Measurements from ENCODE around the gene DLK2.

DLK2 gene

DNA sequence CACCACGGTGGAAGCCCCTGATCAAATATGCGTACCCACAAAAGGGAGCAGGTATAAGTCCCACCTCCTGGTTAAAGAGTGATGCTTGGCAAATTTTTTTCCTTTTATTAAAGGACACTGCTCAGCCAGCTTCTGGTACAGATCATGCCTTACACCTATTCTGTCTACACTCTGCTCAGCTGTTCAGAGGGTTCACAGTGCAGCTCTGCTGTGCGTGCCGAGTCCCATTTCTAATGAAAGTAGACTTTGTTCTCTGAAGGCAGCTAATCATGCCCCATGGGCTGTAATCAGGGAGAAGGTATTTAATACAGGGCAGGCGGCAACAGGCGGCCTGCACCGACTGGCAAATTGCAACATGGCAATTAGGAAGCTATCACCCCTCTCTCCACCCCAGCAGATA lies 38.5 kb upstream of the DLK2 start:
- TF ChIP-seq, protein P1, sequence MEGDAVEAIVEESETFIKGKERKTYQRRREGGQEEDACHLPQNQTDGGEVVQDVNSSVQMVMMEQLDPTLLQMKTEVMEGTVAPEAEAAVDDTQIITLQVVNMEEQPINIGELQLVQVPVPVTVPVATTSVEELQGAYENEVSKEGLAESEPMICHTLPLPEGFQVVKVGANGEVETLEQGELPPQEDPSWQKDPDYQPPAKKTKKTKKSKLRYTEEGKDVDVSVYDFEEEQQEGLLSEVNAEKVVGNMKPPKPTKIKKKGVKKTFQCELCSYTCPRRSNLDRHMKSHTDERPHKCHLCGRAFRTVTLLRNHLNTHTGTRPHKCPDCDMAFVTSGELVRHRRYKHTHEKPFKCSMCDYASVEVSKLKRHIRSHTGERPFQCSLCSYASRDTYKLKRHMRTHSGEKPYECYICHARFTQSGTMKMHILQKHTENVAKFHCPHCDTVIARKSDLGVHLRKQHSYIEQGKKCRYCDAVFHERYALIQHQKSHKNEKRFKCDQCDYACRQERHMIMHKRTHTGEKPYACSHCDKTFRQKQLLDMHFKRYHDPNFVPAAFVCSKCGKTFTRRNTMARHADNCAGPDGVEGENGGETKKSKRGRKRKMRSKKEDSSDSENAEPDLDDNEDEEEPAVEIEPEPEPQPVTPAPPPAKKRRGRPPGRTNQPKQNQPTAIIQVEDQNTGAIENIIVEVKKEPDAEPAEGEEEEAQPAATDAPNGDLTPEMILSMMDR (IDR thresholded peaks at IDR 0.05; ENCODE audit: insufficient read depth, low read length, missing control alignments), result no peak
- CTCF ChIA-PET, result interaction anchor here (0.9 to 18.5 kb wide), 6 partner anchors 8 to 107 kb away, joined by 3 to 337 read pairs (median 26); partner anchors contain the start of genes DLK2, LRRC73 and TJAP1
- DNase-seq (ENCODE audit: low read depth, low spot score), result no peak
- POLR2A ChIA-PET, result interaction anchor here (0.9 to 2.0 kb wide), 2 partner anchors 13 kb away, joined by 3 to 4 read pairs; no protein-coding TSS in a partner anchor
- no peak overlapping the region for H3K4me3 ChIP-seq (ENCODE audit: low read depth, low read length)

DNA sequence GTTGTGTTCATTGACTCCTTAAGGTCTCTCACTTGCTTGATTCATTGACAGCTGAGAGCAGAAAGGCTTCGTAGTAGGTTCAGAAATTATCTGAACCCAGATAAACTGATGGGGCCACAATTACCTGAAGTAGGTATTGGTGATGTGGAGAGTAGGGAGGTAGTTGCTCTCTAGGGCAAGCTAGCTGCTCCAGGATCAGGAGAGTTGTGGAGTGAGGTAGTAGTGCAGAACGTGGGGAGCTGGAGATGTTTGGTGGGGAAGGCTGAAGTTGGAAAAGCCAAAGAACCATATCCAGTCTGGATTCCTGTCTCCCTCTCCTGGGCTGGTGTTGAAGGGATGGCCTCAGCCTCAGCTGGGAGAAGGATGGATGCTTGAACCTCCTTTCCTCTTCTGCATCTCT lies 37.9 kb upstream of the DLK2 start:
- ChIA-PET POLR2A (interaction anchor here (0.7 to 2.0 kb wide), 2 partner anchors 14 to 16 kb away, joined by 3 to 4 read pairs; partner anchors contain the start of gene TJAP1), CTCF (interaction anchor here (0.9 to 18.5 kb wide), 5 partner anchors 8 to 107 kb away, joined by 3 to 337 read pairs (median 30); partner anchors contain the start of genes DLK2 and LRRC73)
- H3K4me3 ChIP-seq (ENCODE audit: low read depth, low read length), result no peak overlapping the region
- DNase-seq (ENCODE audit: low read depth, low spot score), result no peak
- TF ChIP-seq, protein P1 (IDR thresholded peaks at IDR 0.05; ENCODE audit: insufficient read depth, low read length, missing control alignments), result no peak

DNA sequence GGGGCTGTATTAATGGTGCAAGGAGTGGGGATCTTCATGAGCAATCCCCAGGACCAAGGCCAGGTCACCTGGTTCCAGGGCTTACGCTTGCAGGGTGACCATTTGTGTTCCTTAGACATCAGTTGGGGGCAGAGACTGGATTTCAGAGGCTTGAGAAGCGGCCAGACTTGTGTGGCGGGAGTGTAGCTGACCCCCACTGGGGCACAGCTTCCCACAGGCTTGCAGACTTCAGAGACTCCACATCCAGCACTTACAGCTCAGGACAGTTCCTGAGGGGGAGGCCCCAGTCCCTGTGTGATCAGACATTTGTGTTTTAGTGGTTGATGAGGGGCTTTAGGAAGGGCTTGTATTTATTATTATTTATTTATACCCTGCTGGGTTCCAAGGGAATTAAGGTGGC lies 37.3 kb upstream of the DLK2 start:
- DNase-seq (ENCODE audit: low read depth, low spot score), result no peak
- CTCF ChIA-PET, result interaction anchor here (0.9 to 18.5 kb wide), 5 partner anchors 7 to 137 kb away, joined by 3 to 337 read pairs (median 30); partner anchors contain the start of genes DLK2 and LRRC73
- POLR2A ChIA-PET, result interaction anchor here (0.7 to 2.0 kb wide), 2 partner anchors 14 to 15 kb away, joined by 3 to 4 read pairs; partner anchors contain the start of gene TJAP1
- TF ChIP-seq, protein P1 (IDR thresholded peaks at IDR 0.05; ENCODE audit: insufficient read depth, low read length, missing control alignments), result no peak
- no peak overlapping the region; the same call in 1 of the 2 replicates for H3K4me3 ChIP-seq (ENCODE audit: low read depth, low read length)

DNA sequence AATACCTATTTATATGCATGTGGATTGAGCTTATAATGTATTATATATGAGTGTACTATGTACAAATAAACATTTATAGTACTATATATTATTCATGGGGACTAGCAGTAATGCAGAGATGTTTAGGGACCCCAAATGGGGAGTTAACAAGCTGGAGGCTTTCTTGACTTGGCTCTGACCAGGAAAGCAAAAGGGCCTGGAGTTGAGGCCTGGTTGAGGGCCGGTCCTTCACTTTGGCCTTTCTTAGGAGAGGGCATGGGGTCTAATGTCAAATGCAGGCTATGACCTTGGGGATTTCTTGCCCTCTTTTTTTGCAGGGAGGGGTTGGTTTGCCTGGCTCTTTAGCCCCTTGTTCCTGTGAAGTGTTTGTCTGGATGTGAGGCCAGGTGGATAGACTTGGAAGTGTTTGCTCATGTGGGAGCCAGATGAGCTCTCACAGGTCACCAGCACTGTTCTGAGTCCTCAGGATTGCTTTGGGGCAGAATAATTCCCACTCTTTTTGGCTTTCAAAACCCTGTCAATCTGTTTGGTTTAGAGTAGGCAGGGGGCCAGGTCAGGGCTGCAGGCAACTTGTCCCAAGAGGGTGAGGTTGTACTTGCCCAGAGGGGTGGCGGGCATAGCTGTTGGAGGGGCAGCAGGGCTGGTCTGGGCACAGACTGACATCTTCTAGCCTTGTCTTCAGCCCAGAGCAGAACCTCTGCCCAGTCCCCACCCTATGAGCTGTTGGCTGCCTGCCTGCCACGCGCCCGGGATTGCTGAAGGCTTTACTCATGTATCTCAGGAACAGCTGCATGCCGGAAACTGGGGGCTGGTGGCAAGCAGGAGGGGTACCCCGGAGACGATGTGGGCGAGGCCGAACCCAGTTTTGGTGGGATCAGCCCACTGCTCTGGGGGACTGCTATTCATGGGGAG lies 36.7 kb upstream of the DLK2 start:
- POLR2A ChIA-PET, result interaction anchor here (2.0 kb wide), 1 partner anchor 15 kb away, joined by 4 read pairs; no protein-coding TSS in a partner anchor
- H3K4me3 ChIP-seq (ENCODE audit: low read depth, low read length), result no peak overlapping the region; the same call in 1 of the 2 replicates
- CTCF ChIA-PET, result interaction anchor here (0.9 to 18.5 kb wide), 7 partner anchors 6 to 136 kb away, joined by 3 to 337 read pairs (median 4); partner anchors contain the start of genes DLK2, LRRC73 and TJAP1
- DNase-seq (ENCODE audit: low read depth, low spot score), result no peak
- TF ChIP-seq, protein P1 (IDR thresholded peaks at IDR 0.05; ENCODE audit: insufficient read depth, low read length, missing control alignments), result no peak

DNA sequence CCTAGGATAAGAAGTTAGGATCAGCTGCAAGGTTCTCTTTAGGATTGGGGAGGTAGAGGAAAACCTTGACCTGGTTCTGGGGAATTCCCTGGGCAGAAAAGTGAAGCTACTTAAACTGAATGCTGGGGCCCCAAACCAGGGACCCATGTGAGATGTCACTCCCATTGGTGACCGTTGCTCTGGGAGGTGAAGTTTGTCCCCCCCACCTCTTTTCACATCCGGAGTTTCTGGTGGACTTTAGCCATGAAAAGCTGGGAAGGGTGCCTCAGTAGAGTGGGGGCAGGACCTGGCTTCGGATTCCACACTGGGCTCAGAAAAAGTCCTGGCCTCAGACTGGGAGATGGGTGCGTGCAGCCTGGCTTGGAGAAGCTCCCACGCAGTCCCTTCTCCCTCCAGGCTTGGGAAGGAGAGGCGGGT lies 35.2 kb upstream of the DLK2 start:
- POLR2A ChIA-PET, result interaction anchor here (0.7 kb wide), 1 partner anchor 13 kb away, joined by 3 read pairs; the partner anchor contains the start of gene TJAP1
- no peak for DNase-seq (ENCODE audit: low read depth, low spot score)
- TF ChIP-seq, protein P1 (IDR thresholded peaks at IDR 0.05; ENCODE audit: insufficient read depth, low read length, missing control alignments), result no peak
- H3K4me3 ChIP-seq (ENCODE audit: low read depth, low read length), result no peak overlapping the region
- CTCF ChIA-PET, result interaction anchor here (0.9 to 18.5 kb wide), 5 partner anchors 9 to 261 kb away, joined by 3 to 337 read pairs (median 4); partner anchors contain the start of genes DLK2, DNPH1 and LRRC73

Data from AG04449 (cell line).